Endodermal cell (in vitro differentiated cells): Measurements from ENCODE around the gene FGFBP1. TPM values are rescaled to one million over a fixed set of nuclear protein-coding genes. Genes with fewer than 3 reads are reported as not detected.

Source experiments
- DNase-seq: peaks from one replicate; pipeline ENCODE4 v3.0.0-alpha.2; 2017
- H3K27ac ChIP-seq: 2 replicates; pipeline ENCODE4 v1.5.1; 2013; ENCODE audit warnings: mild to moderate bottlenecking, low read depth, low read length, moderate library complexity
- H3K27me3 ChIP-seq: 2 replicates; pipeline ENCODE4 v1.6.1; 2013; ENCODE audit warnings: mild to moderate bottlenecking, low read length, moderate library complexity; ENCODE audit not compliant: insufficient read depth, control insufficient read depth, poor library complexity, severe bottlenecking
- H3K36me3 ChIP-seq: 2 replicates; pipeline ENCODE4 v1.7.0; 2013; ENCODE audit warnings: mild to moderate bottlenecking, low read length, moderate library complexity; ENCODE audit not compliant: control insufficient read depth, insufficient read depth
- H3K4me1 ChIP-seq: one replicate; pipeline ENCODE4 v1.7.0; 2013; ENCODE audit warnings: low read length; ENCODE audit not compliant: control insufficient read depth, insufficient read depth
- H3K4me3 ChIP-seq: 2 replicates; pipeline ENCODE4 v1.5.1; 2013; ENCODE audit warnings: mild to moderate bottlenecking, low read length, moderate library complexity
- H3K9ac ChIP-seq: 2 replicates; pipeline ENCODE4 v1.6.1; 2013; ENCODE audit warnings: mild to moderate bottlenecking, low read length, moderate library complexity; ENCODE audit not compliant: poor library complexity, severe bottlenecking; ENCODE audit errors: extremely low read depth
- H3K9me3 ChIP-seq: 2 replicates; pipeline ENCODE4 v1.6.1; 2013; ENCODE audit warnings: mild to moderate bottlenecking, low read length, moderate library complexity; ENCODE audit not compliant: control insufficient read depth
- H3K27ac Mint-ChIP-seq: 2 replicates; pipeline ENCODE4 v1.8.0; 2020; ENCODE audit warnings: mixed read lengths
- H3K27me3 Mint-ChIP-seq: 2 replicates; pipeline ENCODE4 v1.8.0; 2021; ENCODE audit warnings: mild to moderate bottlenecking, mixed read lengths; ENCODE audit not compliant: insufficient read depth
- H3K36me3 Mint-ChIP-seq: 2 replicates; pipeline ENCODE4 v1.8.0; 2020; ENCODE audit warnings: low read depth, mixed read lengths
- H3K4me1 Mint-ChIP-seq: 2 replicates; pipeline ENCODE4 v1.8.0; 2020; ENCODE audit warnings: mixed read lengths
- H3K4me3 Mint-ChIP-seq: 2 replicates; pipeline ENCODE4 v1.8.0; 2020; ENCODE audit warnings: mild to moderate bottlenecking, moderate library complexity, mixed read lengths
- H3K9me3 Mint-ChIP-seq: 2 replicates; pipeline ENCODE4 v1.8.0; 2020; ENCODE audit warnings: mild to moderate bottlenecking, mixed read lengths
- CTCF ChIP-seq: fragments of 200-600 bp; sonication (generic); conservative IDR thresholded peaks from 2 replicates; pipeline ENCODE4 v1.5.0; 2021; ENCODE audit warnings: antibody characterized with exemption, mild to moderate bottlenecking
- WGBS, 2 experiments: methylation state at CpG; one replicate each; pipeline versions ENCODE4 v1.1.5 to v1.1.7; 2013; ENCODE audit warnings: missing lambda C conversion rate in 2 of 2, mixed read lengths in 1 of 2; ENCODE audit not compliant: insufficient coverage in 1 of 2, insufficient read length in 1 of 2; 5-methylcytosine and 5-hydroxymethylcytosine counted together
- total RNA-seq, 2 donors: library from RNA; stranded (reverse); fragmentation: NEBNext Ultra II Directional in 1 of 2; extraction: Animal tissue kit (Norgen Biotek cat#: 25700) in 1 of 2; gene quantifications; 2 replicates in 1 of 2; 3 replicates in 1 of 2; pipeline ENCODE4 v1.2.1, GENCODE V29; 2021

The FGFBP1 gene
- total RNA-seq, 2 donors from 2014 or later, result not detected

GRCh38 chr4:15891312-15891711, 47.2 kb downstream of the FGFBP1 start:
- H3K27ac ChIP-seq, result no peak overlapping the region
- Mint-ChIP-seq H3K36me3 (no peaks in the 10 kb centered on the region), H3K4me3 (no peak overlapping the region), H3K9me3 (no peaks in the 10 kb centered on the region), H3K27me3 (no peaks in the 10 kb centered on the region), H3K27ac (no peak overlapping the region), H3K4me1 (no peaks in the 10 kb centered on the region)
- H3K36me3 ChIP-seq, result no peaks in the 10 kb centered on the region
- H3K4me3 ChIP-seq, result no peak overlapping the region
- no peak for DNase-seq
- no peaks in the 10 kb centered on the region for H3K4me1 ChIP-seq
- H3K9me3 ChIP-seq, result no peaks in the 10 kb centered on the region
- 93 to 100% methylated on average over 2 to 4 of the region's 4 CpGs for WGBS, 2 experiments
- no peaks in the 10 kb centered on the region for H3K27me3 ChIP-seq
- H3K9ac ChIP-seq, result no peak overlapping the region
- no peak for TF ChIP-seq CTCF

GRCh38 chr4:15890246-15890829, 48.2 kb downstream of the FGFBP1 start:
- no peak overlapping the region for H3K4me3 ChIP-seq
- H3K9me3 Mint-ChIP-seq, result no peaks in the 10 kb centered on the region
- no peaks in the 10 kb centered on the region for H3K9me3 ChIP-seq
- H3K36me3 Mint-ChIP-seq, result no peaks in the 10 kb centered on the region
- H3K27ac Mint-ChIP-seq, result no peak overlapping the region
- TF ChIP-seq CTCF, result no peak
- H3K27ac ChIP-seq, result no peak overlapping the region
- H3K36me3 ChIP-seq, result no peaks in the 10 kb centered on the region
- no peaks in the 10 kb centered on the region for H3K27me3 Mint-ChIP-seq
- no peak overlapping the region for H3K9ac ChIP-seq
- no peaks in the 10 kb centered on the region for H3K4me1 ChIP-seq
- 85 to 94% methylated on average over 3 to 4 of the region's 4 CpGs for WGBS, 2 experiments
- H3K27me3 ChIP-seq, result no peaks in the 10 kb centered on the region
- no peak for DNase-seq
- no peaks in the 10 kb centered on the region for H3K4me1 Mint-ChIP-seq
- no peak overlapping the region for H3K4me3 Mint-ChIP-seq

DNA sequence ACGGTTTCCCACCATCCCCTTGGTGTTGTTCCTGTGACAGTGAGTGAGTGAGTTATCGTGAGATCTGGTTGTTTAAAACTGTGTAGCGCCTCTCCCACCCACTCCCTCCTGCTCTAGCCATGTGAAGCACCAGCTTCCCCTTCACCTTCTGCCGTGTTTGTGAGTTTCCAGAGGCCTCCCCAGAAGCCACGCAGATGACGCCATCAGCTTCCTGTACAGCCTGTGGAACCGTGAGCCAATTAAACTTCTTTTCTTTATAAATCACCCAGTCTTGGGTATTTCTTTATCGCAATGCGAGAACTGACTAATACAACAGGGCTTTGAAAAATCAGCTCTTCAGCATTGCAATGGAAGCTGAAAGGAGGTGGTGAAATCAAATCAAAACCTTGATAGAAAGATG, 50.0 kb downstream of the FGFBP1 start:
- Histone ChIP-seq H3K36me3 (no peaks in the 10 kb centered on the region), H3K4me1 (no peaks in the 10 kb centered on the region), H3K27me3 (no peaks in the 10 kb centered on the region), H3K4me3 (no peak overlapping the region), H3K9me3 (no peaks in the 10 kb centered on the region), H3K9ac (no peak overlapping the region), H3K27ac (no peak overlapping the region)
- Mint-ChIP-seq H3K4me1 (no peaks in the 10 kb centered on the region), H3K9me3 (no peaks in the 10 kb centered on the region), H3K36me3 (no peaks in the 10 kb centered on the region), H3K27me3 (no peaks in the 10 kb centered on the region), H3K4me3 (no peak overlapping the region), H3K27ac (no peak overlapping the region)
- DNase-seq, result no peak
- 92 to 100% methylated on average over 3 to 9 of the region's 9 CpGs for WGBS, 2 experiments
- no peak for TF ChIP-seq CTCF

Other genes starting within 250 kb of the FGFBP1 start
- under 1 TPM; 0.44 to 0.53 TPM for gene BST1, start 235.7 kb downstream of the FGFBP1 start, total RNA-seq
- gene CD38, start 160.4 kb downstream of the FGFBP1 start, total RNA-seq, result under 1 TPM in 1 of 2 donors, not detected in 1; 0.11 TPM
- gene FGFBP2, start 24.4 kb upstream of the FGFBP1 start, total RNA-seq, result not detected
- gene PROM1, start 145.3 kb upstream of the FGFBP1 start, total RNA-seq, result 10 to 100 TPM; 38.6 to 51.6 TPM